A673 (cell line): ENCODE measurements around the gene SELENOK.

Experiments
- CTCF ChIP-seq: fragments of 300-800, 200-600 bp; sonication (generic); conservative IDR thresholded peaks from 2 replicates; pipeline ENCODE4 v1.5.1; 2017; ENCODE audit warnings: low read depth, mild to moderate bottlenecking, antibody characterized with exemption, low read length, moderate library complexity, mixed read lengths
- EZH2 ChIP-seq: fragments of 200-600 bp; sonication (generic); IDR thresholded peaks from 2 replicates; pipeline ENCODE4 v1.6.1; 2017; ENCODE audit warnings: borderline replicate concordance, low read depth, mild to moderate bottlenecking, mixed read lengths, antibody characterized with exemption, low read length; ENCODE audit not compliant: poor library complexity, severe bottlenecking

DNA sequence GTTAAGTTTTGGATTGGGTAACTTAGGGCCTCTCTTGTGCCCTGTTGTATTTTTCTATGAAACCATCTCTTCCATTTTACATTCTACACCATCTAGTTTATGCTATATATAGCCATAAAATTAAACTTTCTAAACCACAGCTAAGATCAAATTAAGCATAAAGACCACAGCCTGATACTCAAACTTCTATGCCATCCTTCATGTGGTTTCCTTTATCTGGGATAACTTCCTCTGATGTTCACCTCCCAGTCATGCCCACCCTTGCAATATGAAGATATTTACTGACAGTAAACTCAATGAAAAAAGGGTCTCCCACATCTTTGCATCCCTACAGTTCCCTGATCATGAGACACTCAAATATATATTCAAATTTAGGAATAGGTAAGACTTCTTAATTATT, 4.2 kb downstream of the SELENOK start:
- no peak for TF ChIP-seq CTCF
- no peak for TF ChIP-seq EZH2
